OCI-LY7 (cell line): ENCODE measurements around the gene SELPLG. TPM values are rescaled to one million over a fixed set of nuclear protein-coding genes. Genes with fewer than 3 reads are reported as not detected.

ENCODE experiments used
- BruUV-seq: library from RNA; stranded (reverse); fragments of 400-500 nt; replicated peaks from 2 replicates; lab custom pipeline; 2021; lab: Mats Ljungman, UMichigan
- CTCF ChIA-PET: fragments of 300-600 bp; sonication (Branson Sonifier 250); formaldehyde crosslinking; loops from one replicate; lab custom pipeline; 2022; ENCODE audit warnings: antibody characterized with exemption; ENCODE audit not compliant: unreplicated experiment; lab: Charles Lee
- POLR2A ChIA-PET: fragments of 300-600 bp; sonication (Branson Sonifier 250); formaldehyde crosslinking; loops from one replicate; lab custom pipeline; 2022; ENCODE audit warnings: antibody characterized with exemption; lab: Charles Lee
- DNase-seq: peaks from one replicate; pipeline ENCODE4 v3.0.0-alpha.2; 2015; ENCODE audit warnings: low spot score
- H2AFZ ChIP-seq: fragments of 200-600 bp; sonication (generic), shearing (Covaris generic); 2 replicates; pipeline ENCODE4 v1.6.1; 2014; ENCODE audit warnings: mild to moderate bottlenecking, antibody characterized with exemption, low read length, moderate library complexity
- H3K27ac ChIP-seq: fragments of 200-600 bp; sonication (generic); 2 replicates; pipeline ENCODE4 v1.5.1; 2014; ENCODE audit warnings: mixed run types, low read depth, mild to moderate bottlenecking, moderate library complexity, low read length, inconsistent platforms; ENCODE audit not compliant: poor library complexity, severe bottlenecking
- H3K36me3 ChIP-seq: fragments of 200-600 bp; sonication (generic); 2 replicates; pipeline ENCODE4 v1.6.1; 2014; ENCODE audit warnings: mild to moderate bottlenecking, antibody characterized with exemption, low read length, moderate library complexity, mixed read lengths; ENCODE audit not compliant: insufficient read depth
- H3K4me1 ChIP-seq: fragments of 200-600 bp; sonication (generic); 2 replicates; pipeline ENCODE4 v1.5.1; 2014; ENCODE audit warnings: mild to moderate bottlenecking, low read length; ENCODE audit not compliant: insufficient read depth, poor library complexity, severe bottlenecking
- H3K4me2 ChIP-seq: fragments of 200-600 bp; sonication (generic); 2 replicates; pipeline ENCODE4 v1.6.1; 2014; ENCODE audit warnings: mild to moderate bottlenecking, low read length
- H3K4me3 ChIP-seq: fragments of 200-600 bp; sonication (generic); 2 replicates; pipeline ENCODE4 v1.5.1; 2014; ENCODE audit warnings: mild to moderate bottlenecking, low read depth, low read length; ENCODE audit not compliant: poor library complexity, severe bottlenecking
- H3K79me2 ChIP-seq: fragments of 200-600 bp; sonication (generic); 2 replicates; pipeline ENCODE4 v1.6.1; 2016; ENCODE audit warnings: low read depth, mild to moderate bottlenecking, low read length, moderate library complexity, mixed read lengths; ENCODE audit not compliant: insufficient read depth
- H3K9me2 ChIP-seq: fragments of 200-600 bp; sonication (generic); 2 replicates; pipeline ENCODE4 v1.6.1; 2016; ENCODE audit warnings: mild to moderate bottlenecking, low read length, mixed read lengths; ENCODE audit not compliant: insufficient read depth
- H3K9me3 ChIP-seq: fragments of 200-600 bp; sonication (generic); 2 replicates; pipeline ENCODE4 v1.6.1; 2014; ENCODE audit warnings: mild to moderate bottlenecking, mixed run types, low read length, mixed read lengths
- H4K20me1 ChIP-seq: fragments of 200-600 bp; sonication (generic); 2 replicates; pipeline ENCODE4 v1.6.1; 2014; ENCODE audit warnings: mild to moderate bottlenecking, antibody characterized with exemption, low read length, moderate library complexity, mixed read lengths; ENCODE audit not compliant: insufficient read depth
- EZH2phosphoT487 ChIP-seq: fragments of 200-600 bp; sonication (generic); IDR thresholded peaks from 2 replicates; pipeline ENCODE4 v1.6.1; 2018; ENCODE audit warnings: low read depth, borderline replicate concordance, mild to moderate bottlenecking, mixed run types, antibody characterized with exemption, low read length, moderate library complexity, mixed read lengths
- intact Hi-C: fragments of 100-400 bp; cut with micrococcal nuclease; formaldehyde crosslinking; loops from one replicate; pipeline ENCODE4 v1.10.0; 2022; ENCODE audit not compliant: unreplicated experiment
- total RNA-seq, 2 experiments: library from RNA; depleted of rRNA in 1 of 2; stranded (reverse); fragments of >200 nt in 1 of 2; shearing (Covaris generic) in 1 of 2; gene quantifications; 2 replicates each; pipeline ENCODE4 v1.2.3, GENCODE V29; 2014 to 2022
- TF ChIP-seq, protein P1 (sequence below): fragments of 200-600 bp; sonication (generic); conservative IDR thresholded peaks from 2 replicates; pipeline ENCODE4 v1.5.1; 2014; ENCODE audit warnings: mild to moderate bottlenecking, antibody characterized with exemption, low read length, moderate library complexity, mixed read lengths

SELPLG gene
- total RNA-seq, 2 experiments from 2014 or later, result 20.0 to 21.0 TPM

DNA sequence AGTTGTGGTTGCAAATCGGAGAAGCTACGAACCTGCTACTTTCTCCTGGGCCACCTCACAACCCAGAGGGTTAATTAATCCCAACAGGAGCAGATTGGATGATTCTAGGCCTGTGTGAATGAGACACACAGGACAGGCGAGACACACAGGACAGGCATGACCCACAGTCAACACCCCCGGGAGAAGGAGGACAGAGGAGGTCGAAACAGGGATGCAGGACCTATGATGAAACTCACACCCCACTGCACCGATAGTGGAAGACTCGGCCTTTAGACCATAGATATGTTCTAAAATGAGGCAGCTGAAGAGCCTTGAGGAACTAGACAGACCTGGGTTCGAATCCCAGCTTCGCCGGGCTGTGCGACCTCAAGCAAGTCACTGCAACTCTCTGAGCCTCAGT is 47.4 kb downstream of the SELPLG start:
- ChIA-PET POLR2A (no interaction called here), CTCF (no interaction called here)
- no peaks in the 10 kb centered on the region for H3K9me2 ChIP-seq
- no peak overlapping the region for H3K4me2 ChIP-seq
- no peaks in the 10 kb centered on the region for H3K4me1 ChIP-seq
- no peaks in the 10 kb centered on the region for H3K9me3 ChIP-seq
- H3K4me3 ChIP-seq, result no peak overlapping the region
- H4K20me1 ChIP-seq, result no peaks in the 10 kb centered on the region
- TF ChIP-seq EZH2phosphoT487, result no peak
- TF ChIP-seq, protein P1, sequence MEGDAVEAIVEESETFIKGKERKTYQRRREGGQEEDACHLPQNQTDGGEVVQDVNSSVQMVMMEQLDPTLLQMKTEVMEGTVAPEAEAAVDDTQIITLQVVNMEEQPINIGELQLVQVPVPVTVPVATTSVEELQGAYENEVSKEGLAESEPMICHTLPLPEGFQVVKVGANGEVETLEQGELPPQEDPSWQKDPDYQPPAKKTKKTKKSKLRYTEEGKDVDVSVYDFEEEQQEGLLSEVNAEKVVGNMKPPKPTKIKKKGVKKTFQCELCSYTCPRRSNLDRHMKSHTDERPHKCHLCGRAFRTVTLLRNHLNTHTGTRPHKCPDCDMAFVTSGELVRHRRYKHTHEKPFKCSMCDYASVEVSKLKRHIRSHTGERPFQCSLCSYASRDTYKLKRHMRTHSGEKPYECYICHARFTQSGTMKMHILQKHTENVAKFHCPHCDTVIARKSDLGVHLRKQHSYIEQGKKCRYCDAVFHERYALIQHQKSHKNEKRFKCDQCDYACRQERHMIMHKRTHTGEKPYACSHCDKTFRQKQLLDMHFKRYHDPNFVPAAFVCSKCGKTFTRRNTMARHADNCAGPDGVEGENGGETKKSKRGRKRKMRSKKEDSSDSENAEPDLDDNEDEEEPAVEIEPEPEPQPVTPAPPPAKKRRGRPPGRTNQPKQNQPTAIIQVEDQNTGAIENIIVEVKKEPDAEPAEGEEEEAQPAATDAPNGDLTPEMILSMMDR, result no peak
- no peaks in the 10 kb centered on the region for H3K36me3 ChIP-seq
- no peak overlapping the region for H3K27ac ChIP-seq
- intact Hi-C loops, result no loop called here
- no TSS peak for BruUV-seq
- H2AFZ ChIP-seq, result no peak overlapping the region
- DNase-seq, result no peak
- H3K79me2 ChIP-seq, result no peaks in the 10 kb centered on the region

DNA sequence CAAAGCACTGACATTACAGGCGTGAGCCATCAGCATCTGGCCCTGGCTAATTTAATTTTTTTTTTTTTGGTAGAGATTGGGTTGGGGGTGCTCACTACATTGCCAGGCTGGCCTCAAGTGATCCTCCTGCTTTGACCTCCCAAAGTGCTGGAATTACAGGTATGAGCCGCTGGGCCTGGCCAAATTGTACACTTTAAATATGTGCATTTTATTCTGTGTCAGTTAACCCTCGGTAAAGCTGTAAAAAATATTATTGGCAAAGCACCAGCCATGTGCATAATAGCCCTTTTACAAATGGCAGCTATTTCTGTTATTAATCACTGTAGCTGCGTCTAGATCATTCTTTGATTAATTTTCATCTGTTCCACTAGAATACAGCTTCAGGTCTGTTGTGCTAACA is 47.8 kb downstream of the SELPLG start:
- ChIA-PET POLR2A (no interaction called here), CTCF (no interaction called here)
- Histone ChIP-seq H2AFZ (no peak overlapping the region), H3K4me1 (no peaks in the 10 kb centered on the region), H3K9me2 (no peaks in the 10 kb centered on the region), H3K79me2 (no peaks in the 10 kb centered on the region), H3K36me3 (no peaks in the 10 kb centered on the region), H4K20me1 (no peaks in the 10 kb centered on the region), H3K9me3 (no peaks in the 10 kb centered on the region), H3K4me2 (no peak overlapping the region), H3K4me3 (no peak overlapping the region), H3K27ac (no peak overlapping the region)
- no TSS peak for BruUV-seq
- TF ChIP-seq EZH2phosphoT487, result no peak
- TF ChIP-seq, protein P1, result no peak
- intact Hi-C loops, result no loop called here
- DNase-seq, result no peak

DNA sequence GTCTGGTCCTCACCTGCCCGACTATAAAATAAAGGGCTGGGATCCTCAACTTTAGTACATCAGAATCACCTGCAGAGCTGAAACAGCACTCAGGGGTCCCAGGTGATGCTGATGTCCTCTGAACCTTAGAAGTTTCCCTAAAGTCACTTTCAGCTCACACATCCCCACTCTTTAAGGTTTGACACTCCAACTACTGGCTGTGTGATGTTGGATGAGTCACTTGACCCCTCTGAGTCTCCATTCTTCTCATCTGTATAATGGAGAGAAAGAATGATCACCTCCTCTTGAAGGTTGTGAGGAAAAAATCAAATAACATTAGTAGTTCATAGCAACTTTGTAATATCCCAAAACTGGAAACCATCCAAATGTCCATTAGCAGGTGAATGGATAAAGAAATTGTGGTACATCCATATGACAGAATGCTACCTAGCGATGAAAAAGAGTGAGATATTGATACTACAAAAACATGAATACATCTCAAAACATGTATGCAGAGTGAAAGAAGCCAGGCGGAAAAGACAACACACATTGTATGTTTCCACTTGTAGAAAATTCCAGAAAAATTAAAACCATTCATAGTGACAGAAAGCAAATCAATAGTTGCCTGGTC is 49.1 kb downstream of the SELPLG start:
- H3K9me3 ChIP-seq, result no peaks in the 10 kb centered on the region
- no peaks in the 10 kb centered on the region for H3K79me2 ChIP-seq
- intact Hi-C loops, result no loop called here
- H3K9me2 ChIP-seq, result no peaks in the 10 kb centered on the region
- H3K36me3 ChIP-seq, result no peaks in the 10 kb centered on the region
- BruUV-seq, result no TSS peak
- H3K4me1 ChIP-seq, result peaks cover 5% of the 10 kb centered on the region
- POLR2A ChIA-PET, result interaction anchor here (0.7 kb wide), 2 partner anchors 8 to 442 kb away, joined by 3 read pairs; no protein-coding TSS in a partner anchor
- CTCF ChIA-PET, result no interaction called here
- H3K27ac ChIP-seq, result no peak overlapping the region
- DNase-seq, result no peak
- H3K4me2 ChIP-seq, result no peak overlapping the region
- TF ChIP-seq, protein P1, result no peak
- no peak for TF ChIP-seq EZH2phosphoT487
- no peaks in the 10 kb centered on the region for H4K20me1 ChIP-seq
- H3K4me3 ChIP-seq, result no peak overlapping the region
- no peak overlapping the region for H2AFZ ChIP-seq
